Neuronal stem cell (in vitro differentiated cells): ENCODE measurements around the gene RPL32.

Experiments used
- DNase-seq: peaks from one replicate; pipeline ENCODE4 v3.0.0-alpha.2; 2013; ENCODE audit warnings: low spot score
- H2AFZ ChIP-seq: one replicate; pipeline ENCODE4 v1.6.1; 2013; ENCODE audit warnings: mild to moderate bottlenecking, low read length, inconsistent platforms
- H2AK5ac ChIP-seq: 2 replicates; pipeline ENCODE4 v1.6.1; 2013; ENCODE audit warnings: low read depth, mild to moderate bottlenecking, inconsistent platforms, low read length, moderate library complexity, mixed read lengths
- H2BK120ac ChIP-seq: 2 replicates; pipeline ENCODE4 v1.6.1; 2013; ENCODE audit warnings: low read depth, mild to moderate bottlenecking, inconsistent platforms, low read length, moderate library complexity, mixed read lengths
- H2BK12ac ChIP-seq: one replicate; pipeline ENCODE4 v1.6.1; 2013; ENCODE audit warnings: low read length, inconsistent platforms
- H2BK15ac ChIP-seq: 2 replicates; pipeline ENCODE4 v1.6.1; 2013; ENCODE audit warnings: mild to moderate bottlenecking, low read length, inconsistent platforms, mixed read lengths
- H2BK5ac ChIP-seq: one replicate; pipeline ENCODE4 v1.6.1; 2013; ENCODE audit warnings: inconsistent platforms, mild to moderate bottlenecking, low read length, moderate library complexity
- H3K14ac ChIP-seq: one replicate; pipeline ENCODE4 v1.6.1; 2013; ENCODE audit warnings: low read length, inconsistent platforms
- H3K18ac ChIP-seq: 2 replicates; pipeline ENCODE4 v1.6.1; 2013; ENCODE audit warnings: low read length, inconsistent platforms
- H3K23ac ChIP-seq: 2 replicates; pipeline ENCODE4 v1.6.1; 2013; ENCODE audit warnings: low read depth, mild to moderate bottlenecking, mixed read lengths, low read length, inconsistent platforms; ENCODE audit not compliant: poor library complexity
- H3K27ac ChIP-seq: replicated peaks from 3 replicates; pipeline ENCODE4 v1.5.1; 2013; ENCODE audit warnings: low read length, inconsistent platforms
- H3K27me3 ChIP-seq, 3 experiments: 2 replicates each; pipeline ENCODE4 v1.6.1; 2013; ENCODE audit warnings: low read length in 3 of 3, mild to moderate bottlenecking in 2 of 3, inconsistent platforms in 1 of 3, low read depth in 1 of 3, mixed read lengths in 1 of 3, moderate library complexity in 1 of 3; ENCODE audit not compliant: control insufficient read depth in 3 of 3, insufficient read depth in 3 of 3
- H3K36me3 ChIP-seq, 2 donors: replicated peaks in 1 of 2; 2 replicates each; pipeline ENCODE4 v1.6.1; 2013; ENCODE audit warnings: low read length in 2 of 2; ENCODE audit not compliant: control insufficient read depth in 2 of 2, insufficient read depth in 2 of 2
- H3K4ac ChIP-seq: 2 replicates; pipeline ENCODE4 v1.6.1; 2013; ENCODE audit warnings: inconsistent platforms, mild to moderate bottlenecking, low read length, moderate library complexity
- H3K4me1 ChIP-seq, 2 donors: 1 replicate in 1 of 2; 2 replicates in 1 of 2; pipeline ENCODE4 v1.6.1; 2013; ENCODE audit warnings: low read length in 2 of 2, low read depth in 1 of 2; ENCODE audit not compliant: control insufficient read depth in 2 of 2, insufficient read depth in 1 of 2
- H3K4me2 ChIP-seq: one replicate; pipeline ENCODE4 v1.6.1; 2013; ENCODE audit warnings: mild to moderate bottlenecking, low read length, inconsistent platforms; ENCODE audit not compliant: insufficient read depth, poor library complexity, severe bottlenecking
- H3K4me3 ChIP-seq, 2 donors: 2 replicates each; pipeline ENCODE4 v1.5.1; 2013; ENCODE audit warnings: low read length in 2 of 2, mild to moderate bottlenecking in 2 of 2, inconsistent platforms in 1 of 2, moderate library complexity in 1 of 2
- H3K79me1 ChIP-seq: one replicate; pipeline ENCODE4 v1.6.1; 2013; ENCODE audit warnings: low read depth, mild to moderate bottlenecking, inconsistent platforms, low read length, moderate library complexity
- H3K9ac ChIP-seq: one replicate; pipeline ENCODE4 v1.6.1; 2013; ENCODE audit warnings: mild to moderate bottlenecking, low read depth, low read length, inconsistent platforms; ENCODE audit not compliant: poor library complexity
- H3K9me3 ChIP-seq, 2 donors: replicated peaks in 1 of 2; 2 replicates each; pipeline versions ENCODE3 to v1.6.1; 2013; ENCODE audit warnings: low read length in 2 of 2, mild to moderate bottlenecking in 2 of 2, inconsistent platforms in 1 of 2, low read depth in 1 of 2, mixed read lengths in 1 of 2, moderate library complexity in 1 of 2; ENCODE audit not compliant: control insufficient read depth in 2 of 2, insufficient read depth in 1 of 2
- H4K8ac ChIP-seq: one replicate; pipeline ENCODE4 v1.6.1; 2013; ENCODE audit warnings: low read depth, mild to moderate bottlenecking, inconsistent platforms, low read length, moderate library complexity
- H4K91ac ChIP-seq: one replicate; pipeline ENCODE4 v1.6.1; 2013; ENCODE audit warnings: low read length, low read depth, mild to moderate bottlenecking, inconsistent platforms; ENCODE audit not compliant: poor library complexity
- WGBS, 2 donors: extraction: QIAGEN DNeasy Blood & Tissue Kit; methylation state at CpG; one replicate each; pipeline ENCODE4 v1.1.7; 2013; ENCODE audit warnings: missing lambda C conversion rate in 2 of 2, mixed read lengths in 1 of 2; ENCODE audit not compliant: insufficient read length in 2 of 2, insufficient replicate concordance in 1 of 2; ENCODE audit errors: extremely low coverage in 2 of 2; 5-methylcytosine and 5-hydroxymethylcytosine counted together

Gene RPL32

DNA sequence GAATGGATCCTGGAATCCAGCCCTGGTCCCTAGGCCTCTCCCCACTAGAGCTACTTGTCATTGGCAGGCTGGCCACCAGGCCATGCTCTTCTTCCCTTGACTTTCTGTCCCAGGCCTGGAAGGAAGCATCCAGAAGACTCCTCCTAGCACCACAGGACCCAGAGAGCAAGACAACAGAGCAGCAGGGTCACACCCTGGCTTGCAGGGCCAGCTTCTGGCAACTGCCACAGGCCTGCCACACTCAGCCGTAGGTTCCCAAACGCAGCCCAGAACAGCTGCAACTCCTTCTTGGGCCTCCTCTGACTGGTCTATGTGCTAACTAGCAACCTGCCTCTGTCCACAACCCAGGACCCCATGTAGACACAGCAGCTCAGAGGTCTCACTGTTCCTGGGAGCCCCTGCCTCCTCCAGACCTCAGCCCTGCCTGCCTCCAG lies 36.8 kb upstream of the RPL32 start:
- Histone ChIP-seq H3K4ac (no peak overlapping the region), H2BK5ac (no peak overlapping the region), H3K4me3 (no peak overlapping the region), H2BK12ac (no peak overlapping the region), H4K8ac (no peak overlapping the region), H4K91ac (no peak overlapping the region), H3K4me1 (peaks cover 11 to 12% of the 10 kb centered on the region in 2 donors), H2AK5ac (no peak overlapping the region), H3K4me2 (no peak overlapping the region), H3K27ac (no peak overlapping the region), H3K9ac (peak overlapping the region; percentile 47), H3K9me3 (no peaks in the 10 kb centered on the region), H3K23ac (no peak overlapping the region), H3K36me3 (no peaks in the 10 kb centered on the region), H2BK15ac (no peak overlapping the region), H3K27me3 (peaks cover 0 to 25% (median 2%) of the 10 kb centered on the region in 3 experiments), H3K18ac (peak overlapping the region; percentile 40), H3K79me1 (peaks cover 2% of the 10 kb centered on the region), H3K14ac (no peak overlapping the region), H2AFZ (no peak overlapping the region), H2BK120ac (no peak overlapping the region)
- DNase-seq: no peak
- no CpG with 5 or more reads among the region's 2 CpGs for WGBS, 2 donors

DNA sequence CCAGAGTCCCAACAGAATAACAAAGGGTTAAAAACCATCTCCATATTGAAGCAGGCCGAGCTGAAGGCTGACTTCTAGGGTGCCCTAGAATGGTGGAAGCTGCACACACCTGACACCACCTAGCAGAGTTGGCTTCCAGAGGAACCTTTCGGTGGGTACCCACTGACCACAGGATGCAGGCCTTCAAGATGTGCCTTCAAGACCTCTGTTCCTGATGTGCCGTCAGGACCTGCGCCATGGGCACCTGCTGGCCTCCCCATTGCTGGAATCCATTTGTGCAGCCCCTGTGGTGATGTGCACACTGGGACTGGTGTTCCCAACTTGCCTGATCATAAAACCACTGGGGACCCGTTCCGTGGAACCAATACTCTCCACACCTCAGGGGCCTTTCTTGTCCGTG lies 35.7 kb upstream of the RPL32 start:
- peaks cover 11 to 12% of the 10 kb centered on the region in 2 donors for H3K4me1 ChIP-seq
- H2BK12ac ChIP-seq: no peak overlapping the region
- H2AFZ ChIP-seq: no peak overlapping the region
- no peak overlapping the region for H3K4me2 ChIP-seq
- H3K18ac ChIP-seq: no peak overlapping the region
- no peaks in the 10 kb centered on the region for H3K36me3 ChIP-seq
- H3K27ac ChIP-seq: no peak overlapping the region
- no peaks in the 10 kb centered on the region for H3K9me3 ChIP-seq
- H3K4me3 ChIP-seq: no peak overlapping the region
- H3K4ac ChIP-seq: no peak overlapping the region
- no peak overlapping the region for H2BK5ac ChIP-seq
- H2BK15ac ChIP-seq: no peak overlapping the region
- H3K23ac ChIP-seq: no peak overlapping the region
- H2BK120ac ChIP-seq: no peak overlapping the region
- WGBS, 2 donors: no CpG with 5 or more reads among the region's 7 CpGs
- DNase-seq: no peak
- peaks cover 2% of the 10 kb centered on the region for H3K79me1 ChIP-seq
- H3K27me3 ChIP-seq: peaks cover 0 to 36% (median 2%) of the 10 kb centered on the region in 3 experiments
- H4K91ac ChIP-seq: no peak overlapping the region
- no peak overlapping the region for H3K9ac ChIP-seq
- H3K14ac ChIP-seq: no peak overlapping the region
- H4K8ac ChIP-seq: no peak overlapping the region
- H2AK5ac ChIP-seq: no peak overlapping the region

DNA sequence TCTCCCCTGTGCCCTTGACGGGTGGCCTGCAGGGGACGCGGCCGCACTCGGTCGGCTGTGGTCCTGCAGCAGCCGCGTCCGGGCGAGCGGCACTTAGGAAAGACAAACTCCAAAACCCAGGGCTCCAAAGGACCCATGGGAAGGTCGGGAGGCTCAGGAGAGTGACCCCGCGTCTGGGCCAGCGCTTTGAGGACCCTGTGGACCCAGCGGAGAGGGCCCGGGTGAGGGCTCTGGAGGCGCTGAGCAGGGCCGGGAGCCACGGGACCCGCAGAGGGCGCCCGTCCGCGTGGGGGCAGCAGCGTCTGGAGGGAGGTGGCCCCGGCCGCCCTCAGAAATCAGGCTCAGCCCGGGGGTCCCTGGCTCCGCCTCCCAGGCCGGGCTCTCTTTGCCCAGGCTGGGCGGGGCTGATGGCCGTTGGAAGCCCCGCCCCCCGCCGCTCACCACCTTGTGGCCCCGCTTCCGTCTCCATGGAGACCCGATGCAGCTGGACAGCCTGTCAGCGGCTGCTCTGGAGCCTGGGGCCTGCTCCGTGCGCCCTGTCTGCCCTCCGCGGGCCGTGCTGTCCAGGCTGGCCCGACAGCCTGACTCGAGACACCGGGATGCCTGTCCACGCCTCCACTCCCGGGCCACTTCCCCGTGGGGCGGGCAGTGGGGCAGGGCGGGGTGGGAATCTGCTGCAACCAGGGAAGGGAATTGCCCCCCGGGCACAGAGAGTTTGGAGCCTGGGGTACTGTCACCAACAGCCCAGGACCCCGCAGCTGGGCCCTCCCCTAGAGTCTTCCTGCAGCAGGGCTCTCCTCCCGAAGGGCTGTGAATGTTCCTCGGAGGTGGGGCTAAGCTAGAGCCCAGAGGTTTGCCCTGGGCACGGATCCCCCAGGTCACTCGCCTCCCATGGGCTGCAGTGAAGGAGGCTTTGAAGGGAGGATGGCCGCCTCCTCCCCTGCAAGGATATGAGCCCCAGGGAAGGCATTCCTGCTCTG lies 34.8 kb upstream of the RPL32 start:
- Histone ChIP-seq H3K9ac (peak overlapping the region; percentile 17), H2BK5ac (peak overlapping the region; percentile 70), H2AK5ac (peak overlapping the region; percentile 56), H3K4ac (no peak overlapping the region), H3K36me3 (no peaks in the 10 kb centered on the region), H2BK15ac (peak overlapping the region; percentile 62), H3K27me3 (peaks cover 0 to 40% (median 2%) of the 10 kb centered on the region in 3 experiments), H4K91ac (peak overlapping the region; percentile 92), H3K27ac (no peak overlapping the region), H3K18ac (peak overlapping the region; percentile 96), H3K14ac (no peak overlapping the region), H2AFZ (peak overlapping the region; percentile 84), H3K9me3 (no peaks in the 10 kb centered on the region), H2BK120ac (peak overlapping the region; percentile 75), H2BK12ac (peak overlapping the region; percentile 46), H3K4me2 (peak overlapping the region; percentile 57), H4K8ac (no peak overlapping the region), H3K79me1 (peaks cover 2% of the 10 kb centered on the region), H3K4me1 (peaks cover 11 to 12% of the 10 kb centered on the region in 2 donors), H3K4me3 (peak overlapping the region in 1 of 2 donors; percentile 68), H3K23ac (peak overlapping the region; percentile 86)
- DNase-seq: peak; percentile 84
- WGBS, 2 donors: no CpG with 5 or more reads among the region's 60 CpGs

DNA sequence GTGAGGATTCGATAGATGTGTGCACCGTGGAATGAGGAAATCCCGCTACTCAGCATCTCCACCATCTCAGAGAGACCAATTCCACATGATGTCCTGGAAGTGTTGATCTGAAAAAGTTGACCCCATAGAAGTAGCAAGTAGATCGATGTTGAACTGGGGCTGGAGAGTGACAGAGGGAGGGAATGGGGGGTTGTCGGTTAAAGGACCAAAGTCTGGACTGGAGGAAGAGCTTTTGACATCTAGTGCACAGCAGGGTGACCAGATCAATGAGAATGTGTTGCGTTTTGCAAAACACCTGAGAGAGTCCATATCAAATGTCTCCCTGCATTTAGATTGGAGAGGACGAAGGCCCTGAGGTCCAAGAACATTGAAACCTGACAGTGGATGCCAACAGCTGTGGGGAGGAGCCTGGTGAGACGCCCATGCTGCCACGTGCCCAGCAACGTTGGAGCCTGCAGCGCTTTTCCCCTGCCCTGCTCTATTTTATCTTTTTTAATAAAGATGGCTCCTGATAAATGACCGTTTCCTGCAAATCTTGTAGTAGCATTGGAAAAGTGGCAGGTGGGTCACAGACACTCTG lies 30.1 kb upstream of the RPL32 start:
- Histone ChIP-seq H4K8ac (no peak overlapping the region), H3K18ac (no peak overlapping the region), H3K9ac (no peak overlapping the region), H3K23ac (no peak overlapping the region), H3K27ac (no peak overlapping the region), H3K4me3 (no peak overlapping the region), H3K36me3 (no peaks in the 10 kb centered on the region), H3K4ac (no peak overlapping the region), H3K4me1 (peaks cover 15 to 17% of the 10 kb centered on the region in 2 donors), H2AFZ (no peak overlapping the region), H3K4me2 (no peak overlapping the region), H2AK5ac (no peak overlapping the region), H3K9me3 (no peaks in the 10 kb centered on the region), H2BK5ac (no peak overlapping the region), H2BK120ac (no peak overlapping the region), H3K79me1 (peaks cover 2% of the 10 kb centered on the region), H4K91ac (no peak overlapping the region), H2BK15ac (no peak overlapping the region), H2BK12ac (no peak overlapping the region), H3K14ac (peak overlapping the region; percentile 38), H3K27me3 (peaks cover 0 to 23% (median 2%) of the 10 kb centered on the region in 3 experiments)
- no CpG with 5 or more reads among the region's 12 CpGs for whole genome bisulfite sequencing, 2 donors
- DNase-seq: no peak
